ENCODE measurements around the gene SPA17. TPM values are rescaled to one million over a fixed set of nuclear protein-coding genes. Genes with fewer than 3 reads are reported as not detected.

Gene SPA17
- total RNA-seq, 1 donor from 2014 or later: 5.7 TPM

Small RNA genes within 50 kb of the gene (small RNA-seq; reads per million reads assigned to genes)
- not detected for gene RNA5SP352

Other genes starting within 250 kb of the SPA17 start
- gene OR8B4, start 249.0 kb upstream of the SPA17 start, total RNA-seq: not detected
- gene OR8B8, start 228.2 kb upstream of the SPA17 start, total RNA-seq: not detected
- not detected for gene OR8B12, start 130.2 kb upstream of the SPA17 start, total RNA-seq
- gene OR8A1, start 103.9 kb upstream of the SPA17 start, total RNA-seq: not detected
- not detected for gene PANX3, start 62.5 kb upstream of the SPA17 start, total RNA-seq
- 35.9 TPM for gene TBRG1, start 51.0 kb upstream of the SPA17 start, total RNA-seq
- 10.2 TPM for gene SIAE, start 165 bp upstream of the SPA17 start, total RNA-seq
- gene NRGN, start 66.0 kb downstream of the SPA17 start, total RNA-seq: 2.9 TPM
- not detected for gene VSIG2, start 78.4 kb downstream of the SPA17 start, total RNA-seq
- 3.7 TPM for gene ESAM, start 88.4 kb downstream of the SPA17 start, total RNA-seq
- 22.4 TPM for gene MSANTD2, start 126.5 kb downstream of the SPA17 start, total RNA-seq
- gene ROBO3, start 191.5 kb downstream of the SPA17 start, total RNA-seq: 10.2 TPM
- gene ROBO4, start 224.0 kb downstream of the SPA17 start, total RNA-seq: 1.6 TPM
- gene HEPN1, start 245.3 kb downstream of the SPA17 start, total RNA-seq: not detected